ENCODE results near the gene CADPS. TPM values are rescaled to one million over a fixed set of nuclear protein-coding genes. Genes with fewer than 3 reads are reported as not detected.

The CADPS gene
- total RNA-seq, 1 experiment from 2014 or later, result not detected

DNA sequence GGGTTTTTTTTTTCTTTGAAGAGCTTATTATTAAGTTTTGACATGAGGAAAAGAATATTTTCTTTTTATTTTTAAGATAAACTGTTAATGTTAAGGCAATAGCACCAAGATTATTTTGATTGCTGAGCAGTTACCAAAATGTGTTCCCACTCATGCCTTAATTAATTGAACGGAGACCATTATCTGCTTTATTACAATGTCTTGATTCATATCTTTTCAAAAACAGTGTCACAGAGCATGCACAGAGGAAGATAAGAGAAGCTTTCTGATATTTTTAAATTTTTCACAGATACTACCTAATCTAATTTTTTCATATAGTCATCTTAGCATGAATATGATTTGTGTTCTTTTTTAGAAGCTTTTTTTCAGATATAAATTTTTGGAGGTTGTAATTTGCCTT lies 395.2 kb downstream of the CADPS start:
- H2AFZ ChIP-seq (ENCODE audit: low read length), result no peak overlapping the region
- ChIA-PET CTCF (no interaction called here), POLR2A (ENCODE audit: unreplicated experiment) (no interaction called here)
- H3K4me1 ChIP-seq (ENCODE audit: insufficient read depth, low read length), result no peaks in the 10 kb centered on the region
- no peaks in the 10 kb centered on the region for H4K20me1 ChIP-seq (ENCODE audit: low read length)
- H3K9ac ChIP-seq (ENCODE audit: low read length), result no peak overlapping the region
- TF ChIP-seq CTCF (conservative IDR thresholded peaks at IDR 0.05; ENCODE audit: low read depth, low read length) (no peak), EZH2phosphoT487 (IDR thresholded peaks at IDR 0.05; ENCODE audit: borderline replicate concordance, low read length) (no peak), EZH2 (IDR thresholded peaks at IDR 0.05; ENCODE audit: low read length, unreplicated experiment) (no peak)
- no peak overlapping the region for H3K4me2 ChIP-seq (ENCODE audit: low read length)
- BruUV-seq (replicated peaks), result no TSS peak
- H3K4me3 ChIP-seq (ENCODE audit: low read length), result no peak overlapping the region
- intact Hi-C loops (cut with micrococcal nuclease), result no loop called here
- ATAC-seq, result no peak
- H3K9me2 ChIP-seq (replicated peaks; ENCODE audit: low read length), result no peaks in the 10 kb centered on the region
- no peaks in the 10 kb centered on the region for H3K27me3 ChIP-seq (ENCODE audit: low read length)
- H3F3A ChIP-seq (ENCODE audit: low read length, unreplicated experiment), result no peaks in the 10 kb centered on the region
- no peaks in the 10 kb centered on the region for H3K79me2 ChIP-seq (ENCODE audit: low read length)
- no peaks in the 10 kb centered on the region for H3K36me3 ChIP-seq (ENCODE audit: low read depth, low read length)
- no peaks in the 10 kb centered on the region for H3K9me3 ChIP-seq (ENCODE audit: low read length)
- DNase-seq, result no peak
- H3K27ac ChIP-seq (ENCODE audit: low read length), result no peak overlapping the region

DNA sequence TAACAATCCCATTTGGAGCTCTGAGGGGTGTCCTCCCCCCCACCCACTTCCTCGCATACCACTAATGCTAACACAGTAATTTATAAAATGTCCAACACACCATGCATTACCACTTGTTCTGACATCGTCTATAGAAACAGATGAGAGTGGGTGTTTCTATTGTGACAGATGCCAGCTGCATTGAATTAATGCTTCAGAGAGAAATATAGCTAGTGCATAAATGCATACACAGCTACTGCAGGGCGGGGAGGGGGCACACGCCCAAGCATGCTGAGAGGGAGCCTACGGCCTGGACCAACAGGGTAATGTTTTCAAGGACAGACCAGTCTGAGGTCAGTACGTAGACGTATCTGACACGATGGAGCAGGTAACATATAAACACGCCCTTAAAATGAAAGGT lies 395.9 kb downstream of the CADPS start:
- no peak overlapping the region for H3K27ac ChIP-seq (ENCODE audit: low read length)
- no peak overlapping the region for H3K9ac ChIP-seq (ENCODE audit: low read length)
- H3K27me3 ChIP-seq (ENCODE audit: low read length), result no peaks in the 10 kb centered on the region
- no peaks in the 10 kb centered on the region for H3K36me3 ChIP-seq (ENCODE audit: low read depth, low read length)
- no peaks in the 10 kb centered on the region for H3K79me2 ChIP-seq (ENCODE audit: low read length)
- no peaks in the 10 kb centered on the region for H4K20me1 ChIP-seq (ENCODE audit: low read length)
- TF ChIP-seq EZH2phosphoT487 (IDR thresholded peaks at IDR 0.05; ENCODE audit: borderline replicate concordance, low read length) (no peak), EZH2 (IDR thresholded peaks at IDR 0.05; ENCODE audit: low read length, unreplicated experiment) (no peak), CTCF (conservative IDR thresholded peaks at IDR 0.05; ENCODE audit: low read depth, low read length) (no peak)
- no peak overlapping the region for H3K4me3 ChIP-seq (ENCODE audit: low read length)
- H3K9me3 ChIP-seq (ENCODE audit: low read length), result no peaks in the 10 kb centered on the region; the same call in 1 of the 2 replicates
- no peak for ATAC-seq
- no peaks in the 10 kb centered on the region for H3F3A ChIP-seq (ENCODE audit: low read length, unreplicated experiment)
- no peak overlapping the region for H3K4me2 ChIP-seq (ENCODE audit: low read length)
- no peaks in the 10 kb centered on the region for H3K9me2 ChIP-seq (replicated peaks; ENCODE audit: low read length)
- H2AFZ ChIP-seq (ENCODE audit: low read length), result no peak overlapping the region
- BruUV-seq (replicated peaks), result no TSS peak
- POLR2A ChIA-PET (ENCODE audit: unreplicated experiment), result no interaction called here
- no peak for DNase-seq
- intact Hi-C loops (cut with micrococcal nuclease), result no loop called here
- CTCF ChIA-PET, result no interaction called here
- no peaks in the 10 kb centered on the region for H3K4me1 ChIP-seq (ENCODE audit: insufficient read depth, low read length)

GRCh38 chr3:62475306-62475705 lies 399.9 kb downstream of the CADPS start:
- no TSS peak for BruUV-seq (replicated peaks)
- no peak overlapping the region for H3K27ac ChIP-seq (ENCODE audit: low read length)
- no peaks in the 10 kb centered on the region for H3K9me2 ChIP-seq (replicated peaks; ENCODE audit: low read length)
- POLR2A ChIA-PET (ENCODE audit: unreplicated experiment), result no interaction called here
- no peak overlapping the region for H3K4me2 ChIP-seq (ENCODE audit: low read length)
- no peaks in the 10 kb centered on the region for H3K36me3 ChIP-seq (ENCODE audit: low read depth, low read length)
- no peaks in the 10 kb centered on the region; the same call in 1 of the 2 replicates for H3K9me3 ChIP-seq (ENCODE audit: low read length)
- H3K9ac ChIP-seq (ENCODE audit: low read length), result no peak overlapping the region
- TF ChIP-seq CTCF (conservative IDR thresholded peaks at IDR 0.05; ENCODE audit: low read depth, low read length) (no peak), EZH2 (IDR thresholded peaks at IDR 0.05; ENCODE audit: low read length, unreplicated experiment) (no peak), EZH2phosphoT487 (IDR thresholded peaks at IDR 0.05; ENCODE audit: borderline replicate concordance, low read length) (no peak)
- no peak for ATAC-seq
- no peaks in the 10 kb centered on the region for H3K79me2 ChIP-seq (ENCODE audit: low read length)
- no peaks in the 10 kb centered on the region for H3K4me1 ChIP-seq (ENCODE audit: insufficient read depth, low read length)
- CTCF ChIA-PET, result no interaction called here
- H4K20me1 ChIP-seq (ENCODE audit: low read length), result no peaks in the 10 kb centered on the region
- H2AFZ ChIP-seq (ENCODE audit: low read length), result no peak overlapping the region
- no peak for DNase-seq
- intact Hi-C loops (cut with micrococcal nuclease), result no loop called here
- no peaks in the 10 kb centered on the region for H3F3A ChIP-seq (ENCODE audit: low read length, unreplicated experiment)
- H3K27me3 ChIP-seq (ENCODE audit: low read length), result no peaks in the 10 kb centered on the region
- no peak overlapping the region for H3K4me3 ChIP-seq (ENCODE audit: low read length)
